ENCODE data around the gene PDE4D. TPM values are rescaled to one million over a fixed set of nuclear protein-coding genes. Genes with fewer than 3 reads are reported as not detected.
"Not testable (repeated sequence)": the region's sequence is repeated elsewhere in the genome, so short reads cannot be mapped to it uniquely, and the experiment has no call there.

Gene PDE4D
- total RNA-seq, 1 experiment from 2014 or later = 15.0 TPM

DNA sequence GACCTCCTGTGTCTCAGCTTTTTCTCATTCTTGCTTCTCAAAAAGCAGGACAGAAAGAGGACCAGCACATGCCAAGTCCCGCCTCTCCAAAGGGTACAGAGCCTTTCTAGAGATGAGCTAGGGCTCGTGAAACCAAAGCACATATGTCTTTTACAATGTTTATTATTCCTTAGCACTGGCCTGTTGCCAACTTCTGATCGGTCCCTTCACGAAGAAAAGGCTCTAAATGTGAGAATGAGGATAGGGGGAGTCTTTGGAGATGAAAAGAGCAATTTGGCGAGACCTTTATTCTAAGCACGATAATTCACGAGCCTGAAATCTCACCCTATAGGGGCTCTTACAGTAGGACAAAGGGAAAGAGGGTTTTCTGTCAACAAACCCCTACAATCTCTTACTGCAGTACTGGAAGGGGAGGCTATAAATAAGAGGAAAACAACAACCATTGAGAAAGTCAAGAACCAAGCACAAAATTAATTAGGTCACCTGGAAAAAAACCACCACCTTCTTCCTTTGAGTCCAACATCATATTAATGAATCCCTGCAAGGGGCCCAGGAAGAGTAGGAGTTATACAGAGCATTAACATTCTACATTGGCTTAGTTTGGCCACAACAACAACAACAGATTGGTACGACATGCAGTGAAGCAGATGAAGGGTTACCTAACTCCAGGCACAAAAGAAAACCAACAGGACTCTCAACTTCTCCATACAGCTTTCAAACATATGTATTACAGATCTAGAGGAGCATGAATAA, 309.5 kb downstream of the PDE4D start:
- DNase-seq (ENCODE audit: low spot score) = no peak

DNA sequence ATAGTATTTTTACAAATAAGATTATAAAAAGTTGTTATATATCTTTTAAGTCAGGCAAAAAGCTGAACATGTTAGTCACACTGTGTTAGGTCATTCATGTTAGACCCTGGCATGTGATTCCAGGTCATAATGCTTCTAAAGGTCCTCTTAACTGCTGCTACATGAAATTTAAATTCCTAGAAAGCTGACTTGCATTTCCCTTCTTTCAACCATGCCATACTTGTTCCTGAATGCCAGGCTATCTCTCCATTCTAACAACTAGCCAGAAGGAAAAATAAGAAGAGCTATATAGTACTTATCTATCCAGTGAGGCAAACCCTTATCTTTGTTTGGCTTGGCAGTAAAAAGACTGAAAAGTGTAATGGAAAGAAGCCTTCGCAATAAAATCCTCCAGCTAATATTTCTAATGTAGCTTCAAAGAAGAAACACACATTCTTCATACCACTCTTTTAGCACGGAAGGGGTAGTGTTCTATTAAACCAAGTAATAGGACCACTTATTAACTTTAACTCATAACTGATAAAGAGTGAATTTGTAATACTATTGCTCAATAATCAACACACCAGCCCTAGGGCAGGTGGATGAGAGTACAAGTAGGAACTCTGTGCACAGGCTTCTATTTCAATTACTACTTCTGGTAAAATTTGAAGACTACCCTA, 310.2 kb downstream of the PDE4D start:
- no peak for DNase-seq (ENCODE audit: low spot score)

DNA sequence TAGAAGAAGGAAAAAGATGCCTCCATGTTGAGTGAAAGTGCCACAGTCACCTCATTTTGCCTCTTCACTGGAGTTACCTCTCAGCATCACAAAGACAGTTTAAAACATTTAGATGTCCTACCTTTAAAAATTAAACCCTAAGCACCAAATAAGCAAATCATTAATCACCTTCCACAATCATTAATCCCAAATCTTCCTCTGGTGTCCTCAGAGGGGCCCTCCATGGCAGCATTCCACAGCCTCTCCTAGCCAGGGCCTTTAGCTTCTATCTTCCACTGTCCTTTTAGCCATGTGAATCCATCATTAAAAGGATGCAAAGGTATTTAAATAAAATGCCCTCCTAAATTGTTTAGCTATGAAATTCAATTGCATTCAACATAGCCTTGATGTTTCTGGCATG, 310.8 kb downstream of the PDE4D start:
- DNase-seq (ENCODE audit: low spot score) = no peak

DNA sequence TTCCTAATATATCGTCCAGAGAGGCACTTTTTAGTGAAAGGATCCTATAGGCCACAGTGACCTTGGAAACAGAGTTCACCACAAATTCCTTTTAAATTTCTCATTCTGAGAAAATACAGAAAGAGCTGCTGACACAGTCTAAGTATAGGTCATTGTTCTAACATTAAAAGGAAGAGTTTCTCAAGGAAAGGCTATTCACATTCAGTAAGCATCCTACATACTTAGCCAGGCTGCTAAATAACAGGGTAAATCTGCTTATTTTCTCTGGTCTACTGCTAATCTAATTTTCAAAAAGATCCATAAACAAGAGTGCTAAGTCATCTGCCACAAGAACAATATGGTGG, 313.7 kb downstream of the PDE4D start:
- no peak for DNase-seq (ENCODE audit: low spot score)

DNA sequence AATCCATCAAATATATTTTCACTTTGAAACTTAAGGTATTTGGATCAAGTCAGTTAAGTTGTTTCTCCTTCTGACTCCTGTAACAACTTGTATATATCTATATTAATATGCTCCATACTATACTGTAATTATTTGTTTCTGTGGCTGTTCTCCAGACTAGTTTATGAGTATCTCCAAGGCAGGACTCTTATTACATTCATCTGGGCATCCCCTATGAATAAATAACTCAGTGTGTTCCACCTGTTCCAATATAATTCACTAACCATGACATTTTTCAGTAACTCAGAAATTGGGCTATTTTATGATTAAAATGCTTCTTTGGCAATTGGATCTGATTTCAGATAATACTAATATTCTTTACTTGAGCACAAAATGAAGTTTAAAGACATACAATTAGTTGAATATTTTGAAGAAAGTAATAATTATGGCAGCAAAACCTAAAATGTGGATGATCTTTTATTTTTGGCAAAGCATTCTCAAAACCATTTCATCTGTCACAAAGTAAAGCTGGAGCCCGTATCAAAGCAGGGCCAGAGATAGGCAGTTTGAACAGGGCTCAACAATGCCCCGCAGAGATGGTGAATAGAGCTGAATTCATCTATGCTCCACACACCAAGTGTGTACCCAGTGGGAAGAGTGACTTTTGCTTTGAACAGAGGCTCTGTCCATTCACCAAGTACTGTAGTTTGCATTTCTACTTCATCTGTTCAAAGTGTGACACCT, 314.3 kb downstream of the PDE4D start:
- DNase-seq (ENCODE audit: low spot score) = no peak

DNA sequence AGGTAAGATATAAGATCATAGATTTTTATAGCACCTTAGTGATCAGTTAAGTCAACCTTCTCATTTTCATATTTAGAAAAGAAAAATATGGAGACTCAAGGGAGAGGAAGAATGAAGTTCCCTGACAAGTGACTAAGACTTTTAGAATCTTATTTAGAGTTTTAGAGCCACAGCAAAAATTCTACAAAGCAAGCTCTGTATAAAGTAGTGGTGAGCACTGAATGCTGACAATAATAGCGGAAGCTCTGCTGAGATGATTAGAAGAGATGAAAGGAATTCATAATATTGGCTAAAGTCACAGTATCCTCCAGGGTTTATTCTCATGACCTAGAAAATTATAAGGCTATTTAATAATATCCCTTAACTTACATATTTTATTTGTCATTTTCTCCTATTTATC, 316.0 kb downstream of the PDE4D start:
- no peak for DNase-seq (ENCODE audit: low spot score)

DNA sequence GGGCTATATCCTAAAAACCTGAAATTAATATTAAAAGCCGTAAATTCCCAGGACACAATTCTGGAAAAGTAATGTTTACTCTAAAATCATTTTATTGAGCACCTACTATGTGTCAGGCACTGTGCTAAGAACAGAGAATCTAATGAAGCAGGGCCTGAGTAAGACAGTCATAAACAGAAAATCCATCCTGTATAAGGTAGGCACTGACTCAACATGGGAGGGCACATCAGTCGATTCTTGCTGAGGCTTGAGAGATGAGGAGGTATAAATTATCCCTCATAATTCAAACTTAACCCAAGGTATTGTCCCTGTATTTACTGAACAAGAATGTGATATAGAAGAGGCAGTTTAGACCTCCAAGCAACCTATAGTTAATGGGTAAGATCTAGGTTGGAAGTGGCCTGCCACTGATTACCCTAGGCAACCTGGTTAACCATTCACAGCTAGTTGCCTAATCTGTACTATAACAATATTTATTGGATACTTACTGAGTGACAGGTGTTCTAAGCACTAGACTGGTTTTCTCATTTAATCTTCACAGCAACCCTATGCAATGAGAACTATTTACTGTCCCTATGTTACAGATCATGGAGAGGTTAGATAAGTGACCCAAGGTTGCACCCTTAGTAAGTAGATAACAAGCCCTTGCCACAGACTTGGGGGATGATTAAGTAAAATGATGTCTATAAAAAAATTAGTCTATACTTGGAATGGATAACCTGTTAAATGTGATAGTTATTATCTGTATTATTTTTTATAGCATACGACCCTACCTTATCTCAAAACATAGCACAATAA, 317.7 kb downstream of the PDE4D start:
- DNase-seq (ENCODE audit: low spot score) = peak; percentile 63

DNA sequence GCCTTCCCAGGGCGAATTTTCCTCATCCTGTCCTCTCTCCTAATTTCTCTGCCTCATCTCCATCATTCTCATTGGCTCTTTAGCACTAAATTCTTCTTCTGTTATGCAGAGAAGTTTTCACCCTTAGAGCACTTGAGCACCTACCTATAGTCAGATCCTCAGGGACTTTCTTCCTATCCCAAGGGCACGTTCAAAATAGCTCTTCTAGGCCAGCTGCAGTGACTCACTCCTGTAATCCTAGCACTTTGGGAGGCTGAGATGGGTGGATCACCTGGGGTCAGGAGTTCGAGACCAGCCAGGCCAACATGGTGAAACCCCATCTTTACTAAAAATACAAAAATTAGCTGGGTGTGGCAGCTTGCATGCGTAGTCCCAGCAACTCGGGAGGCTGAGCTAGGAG, 320.0 kb downstream of the PDE4D start:
- not testable (repeated sequence) for DNase-seq (ENCODE audit: low spot score)

DNA sequence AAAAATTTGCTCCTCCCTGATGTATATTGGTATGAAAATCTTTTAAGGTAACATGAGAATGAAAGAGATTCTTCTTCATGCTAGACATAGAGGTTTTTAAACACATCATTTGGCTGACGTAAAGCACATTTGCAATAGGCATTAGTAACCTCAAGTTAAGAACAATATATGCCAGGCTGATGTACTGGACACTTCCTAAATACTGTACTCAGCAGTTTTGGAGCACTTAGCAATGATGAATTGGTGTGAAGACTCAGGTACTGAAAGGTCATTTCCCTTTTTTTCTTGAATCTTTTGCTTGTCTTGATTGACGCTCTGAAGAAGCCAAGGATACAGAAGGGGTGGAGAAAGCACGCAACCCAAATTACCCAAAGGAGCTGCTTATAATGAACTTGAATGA, 322.5 kb downstream of the PDE4D start:
- no peak for DNase-seq (ENCODE audit: low spot score)

DNA sequence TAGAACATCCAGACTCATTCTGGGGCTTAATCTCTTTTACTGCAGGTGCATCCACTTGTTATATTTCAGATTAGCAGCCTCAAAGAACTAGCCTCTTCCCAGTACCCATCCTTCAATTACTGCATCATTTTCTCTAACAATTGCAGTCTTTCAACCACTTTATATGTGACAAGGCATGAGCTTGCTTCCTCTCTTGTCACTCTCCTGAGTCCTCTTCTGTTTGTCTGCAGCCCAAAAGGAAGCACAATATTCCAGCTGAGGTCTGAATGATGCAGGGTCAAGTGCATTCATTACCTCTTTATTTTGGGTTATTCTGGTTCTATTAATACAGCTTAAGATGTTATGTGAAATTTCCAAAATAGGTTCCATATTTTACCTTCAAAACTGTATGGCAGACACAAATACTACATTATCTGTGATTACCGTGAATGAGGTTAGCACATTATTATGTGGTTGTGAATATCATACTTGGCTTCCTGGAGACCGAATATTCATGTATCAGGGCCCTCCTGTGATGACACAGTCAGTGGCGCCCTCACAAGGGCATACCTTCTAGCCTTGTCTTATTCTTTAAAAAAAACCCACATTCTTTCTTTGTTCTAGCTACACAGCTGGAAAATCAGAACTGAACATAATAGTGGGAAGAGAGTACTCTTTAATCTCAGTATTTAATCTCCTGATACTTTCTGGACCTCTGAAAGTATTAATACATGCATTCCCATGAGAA, 323.8 kb downstream of the PDE4D start:
- DNase-seq (ENCODE audit: low spot score) = no peak

DNA sequence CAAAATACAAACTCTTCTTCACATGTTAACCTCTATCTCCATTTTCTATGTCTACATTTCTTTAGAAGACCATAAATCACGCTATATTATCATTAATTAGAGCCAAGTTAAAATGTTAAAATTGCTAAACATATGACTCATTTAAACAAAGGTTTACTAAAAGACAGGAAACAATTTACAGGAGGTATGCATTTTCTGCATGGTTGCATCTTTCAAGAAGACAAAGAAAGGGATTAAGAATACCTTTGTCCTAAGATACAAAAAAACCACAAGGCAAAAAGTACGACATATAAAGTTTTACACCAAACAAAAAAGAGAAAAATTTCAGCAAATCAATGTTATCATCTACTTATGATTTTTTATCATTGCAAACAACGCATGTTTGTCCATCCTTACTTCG, 324.4 kb downstream of the PDE4D start:
- DNase-seq (ENCODE audit: low spot score) = no peak

DNA sequence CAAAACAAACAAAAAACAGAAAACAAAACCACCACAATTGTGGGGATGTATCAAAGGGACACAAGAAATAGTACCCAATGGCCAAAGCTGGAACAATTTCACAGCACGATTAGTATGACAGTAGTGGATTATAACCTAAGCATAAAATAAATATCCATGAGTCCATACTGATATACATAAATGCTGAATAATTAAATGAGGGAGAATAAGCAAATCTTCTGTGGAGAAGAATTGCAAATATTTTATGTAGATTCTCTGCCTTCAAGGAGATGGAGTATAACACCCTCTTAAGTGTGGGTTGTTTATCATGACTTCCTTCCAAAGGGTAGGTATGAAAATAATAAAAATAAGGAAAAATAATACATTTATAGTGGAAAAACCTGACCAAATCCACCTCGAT, 325.4 kb downstream of the PDE4D start:
- no peak for DNase-seq (ENCODE audit: low spot score)

DNA sequence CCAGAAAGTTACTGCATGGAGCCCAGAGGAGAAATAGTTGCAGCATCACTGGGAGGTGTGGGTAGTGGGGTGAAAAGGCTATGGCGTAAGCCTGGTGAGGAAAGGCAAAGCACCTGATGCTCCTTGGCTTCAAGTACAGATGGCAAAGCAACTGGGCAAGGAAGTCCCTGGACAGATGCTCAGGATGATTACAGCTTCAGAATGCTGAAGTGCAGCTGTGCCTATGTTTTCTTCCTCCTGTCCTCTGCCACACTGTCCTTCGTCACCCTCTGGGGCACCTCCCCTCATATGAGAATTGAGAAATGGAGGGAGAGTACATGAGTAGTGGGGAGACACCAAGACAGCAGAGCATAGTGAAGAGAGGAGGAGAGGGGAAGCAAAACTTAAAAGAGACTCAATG, 328.0 kb downstream of the PDE4D start:
- no peak for DNase-seq (ENCODE audit: low spot score)

DNA sequence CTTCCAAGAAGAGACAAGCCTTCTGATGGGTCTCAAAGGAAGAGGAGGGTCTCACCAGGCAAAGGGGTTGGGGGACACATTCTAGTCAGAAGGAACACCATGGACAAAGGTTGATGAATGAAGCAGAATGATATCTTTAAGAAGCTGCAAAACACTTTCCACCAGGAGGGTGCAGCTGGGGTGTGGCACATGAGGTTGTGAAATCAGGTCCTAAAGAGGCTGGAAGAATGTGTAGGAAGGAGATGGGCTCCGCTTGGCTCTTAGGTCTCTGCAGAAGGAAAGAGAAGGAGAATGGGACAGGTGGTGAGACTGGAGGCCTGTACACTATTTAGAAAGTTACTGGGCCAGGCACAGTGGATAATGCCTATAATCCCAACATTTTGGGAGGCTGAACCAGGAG, 328.6 kb downstream of the PDE4D start:
- DNase-seq (ENCODE audit: low spot score) = no peak

DNA sequence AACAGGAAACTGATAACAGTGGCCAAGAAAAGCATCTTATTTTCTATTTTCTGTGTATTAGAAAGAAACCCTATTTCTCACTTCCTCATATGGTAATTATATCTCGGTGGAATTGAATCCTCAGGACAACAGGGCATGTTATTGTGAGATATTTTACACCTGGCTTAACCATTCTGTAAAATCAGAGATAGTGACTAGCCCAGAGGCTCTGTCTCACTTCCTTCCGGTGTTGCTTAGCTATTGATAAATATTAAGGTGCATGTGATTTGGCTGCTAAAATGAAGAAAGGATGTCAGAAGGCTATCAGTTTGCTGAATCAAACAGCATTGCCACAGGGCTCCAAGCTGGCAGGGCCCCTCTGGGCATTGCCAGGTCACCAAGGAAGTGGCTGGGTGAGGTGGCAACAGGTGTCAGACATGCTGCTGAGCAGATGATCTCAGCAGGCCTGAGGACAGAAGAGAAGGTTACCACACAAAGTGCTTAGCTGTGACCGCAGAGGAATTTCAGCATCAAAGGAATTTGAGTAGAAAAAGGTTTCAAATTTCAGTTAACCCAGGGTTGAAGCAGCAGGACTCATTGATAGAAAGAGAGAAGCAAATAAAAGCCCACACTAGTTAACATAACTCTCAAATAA, 330.7 kb downstream of the PDE4D start:
- peak; percentile 39 for DNase-seq (ENCODE audit: low spot score)

DNA sequence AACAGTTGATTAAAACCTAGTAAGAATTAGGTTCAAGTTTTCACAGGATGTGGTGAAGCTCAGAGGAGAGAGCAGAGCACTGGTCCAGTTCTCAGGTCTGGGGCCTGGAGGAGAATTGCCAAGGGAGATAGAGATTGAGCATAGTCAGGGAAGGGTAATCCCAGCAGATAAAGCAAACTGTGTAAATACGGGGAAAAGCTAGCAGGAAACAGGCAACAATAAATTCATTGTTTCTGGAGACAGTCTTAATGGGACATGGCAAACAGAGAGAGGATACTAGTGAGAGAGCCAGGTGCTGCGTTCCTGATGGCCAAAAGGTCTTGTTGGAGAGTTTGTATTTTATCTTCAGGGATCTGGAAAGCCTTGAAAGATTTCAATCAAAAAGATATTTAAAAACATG, 333.0 kb downstream of the PDE4D start:
- peak; percentile 38 for DNase-seq (ENCODE audit: low spot score)

DNA sequence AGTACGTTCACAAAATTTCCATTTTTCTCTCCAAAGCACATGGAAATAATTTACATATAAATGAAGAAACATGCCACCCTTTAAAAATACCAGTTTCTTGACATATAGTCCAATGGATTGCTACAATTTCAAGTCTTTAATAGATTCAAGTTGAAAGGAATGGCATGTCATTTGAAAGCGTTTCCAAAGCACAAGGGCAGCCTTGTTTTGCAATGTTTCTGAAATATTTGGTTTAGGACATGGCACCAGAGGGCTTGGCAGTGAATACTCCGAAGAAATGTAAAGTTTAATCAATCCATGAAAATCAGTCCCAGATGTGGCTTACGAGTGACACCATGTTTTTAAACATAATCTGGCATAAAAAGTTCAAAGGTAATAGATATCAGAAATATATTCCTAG, 333.7 kb downstream of the PDE4D start:
- no peak for DNase-seq (ENCODE audit: low spot score)

DNA sequence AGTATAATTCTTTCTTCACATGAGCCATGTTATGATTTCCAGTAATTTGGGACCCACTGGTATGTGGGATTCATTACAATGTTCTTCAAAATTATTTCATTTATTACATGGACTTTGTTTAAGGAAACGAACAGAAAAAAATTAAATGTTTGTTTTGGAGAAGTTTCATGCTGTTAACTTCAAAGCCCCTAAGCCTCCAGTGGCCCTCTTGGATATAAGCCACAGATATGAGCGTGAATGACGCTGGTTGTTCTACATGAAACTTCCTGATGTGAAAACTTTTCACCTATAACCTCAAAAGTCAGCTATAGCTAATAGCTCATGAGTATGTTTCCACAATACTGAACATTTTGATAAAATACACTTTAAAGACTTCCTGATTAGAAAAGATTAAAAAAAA, 334.2 kb downstream of the PDE4D start:
- DNase-seq (ENCODE audit: low spot score) = no peak

DNA sequence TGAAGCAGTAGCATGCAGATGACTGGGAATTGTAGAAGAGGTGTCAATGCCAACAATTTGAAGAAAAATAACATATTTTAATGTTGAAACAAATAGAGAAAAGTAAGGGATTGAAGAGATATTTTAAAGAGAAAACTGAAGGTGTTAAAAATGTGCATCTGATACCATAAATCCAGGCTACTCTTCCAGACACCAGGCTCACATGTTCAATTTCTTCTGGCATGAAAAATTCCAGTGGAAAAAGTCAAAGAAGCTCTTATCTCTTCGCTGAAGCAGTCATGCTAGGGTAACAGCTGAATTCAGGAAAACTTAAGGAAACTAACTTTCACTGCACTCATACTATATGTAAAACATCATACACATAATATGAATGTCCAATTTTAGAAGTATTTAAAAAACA, 335.0 kb downstream of the PDE4D start:
- no peak for DNase-seq (ENCODE audit: low spot score)

DNA sequence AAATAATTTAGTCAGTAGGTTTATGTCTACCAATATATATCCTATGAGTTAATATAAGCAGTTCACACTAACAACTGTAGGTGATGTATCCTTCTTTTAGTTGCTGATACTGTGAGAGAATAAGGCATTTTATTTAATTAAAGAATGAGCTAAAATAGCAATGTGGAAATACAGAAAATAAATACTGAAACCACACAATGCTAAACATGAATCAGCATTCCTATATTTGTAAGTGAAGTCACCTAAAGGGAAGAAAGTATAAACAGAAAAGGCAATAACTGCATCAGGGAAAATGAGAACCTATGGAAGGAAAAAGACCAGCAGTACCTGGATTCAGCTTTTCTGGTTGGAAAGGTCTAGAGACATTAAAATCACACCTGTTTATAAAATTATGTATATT, 336.0 kb downstream of the PDE4D start:
- DNase-seq (ENCODE audit: low spot score) = no peak

DNA sequence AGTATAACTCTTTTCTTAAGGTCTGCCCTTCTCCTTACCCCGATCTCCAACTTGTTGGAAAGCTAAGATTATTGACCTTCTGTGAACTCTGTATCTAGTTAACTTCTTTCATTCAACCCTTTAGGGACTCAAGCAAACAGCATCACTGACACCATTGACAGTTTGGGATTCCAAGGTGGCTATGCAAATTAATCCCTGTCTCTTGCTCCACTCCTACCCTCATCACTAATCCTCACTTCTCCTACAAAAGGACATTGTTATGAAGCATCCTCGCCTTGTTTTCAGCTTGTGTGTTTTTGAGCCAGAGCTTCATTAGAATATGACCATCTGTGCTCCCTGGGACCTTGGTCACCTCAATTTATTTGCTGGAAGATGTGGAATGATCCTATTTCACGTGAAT, 337.9 kb downstream of the PDE4D start:
- DNase-seq (ENCODE audit: low spot score) = no peak
